OCI-LY7 (cell line): Measurements from ENCODE around the gene RPUSD3. TPM values are rescaled to one million over a fixed set of nuclear protein-coding genes. Genes with fewer than 3 reads are reported as not detected.
"Not testable (repeated sequence)": the region's sequence is repeated elsewhere in the genome, so short reads cannot be mapped to it uniquely, and the experiment has no call there.

Experiments
- BruUV-seq: library from RNA; stranded (reverse); fragments of 400-500 nt; replicated peaks from 2 replicates; lab custom pipeline; 2021; lab: Mats Ljungman, UMichigan
- CTCF ChIA-PET: fragments of 300-600 bp; sonication (Branson Sonifier 250); formaldehyde crosslinking; loops from one replicate; lab custom pipeline; 2022; ENCODE audit warnings: antibody characterized with exemption; ENCODE audit not compliant: unreplicated experiment; lab: Charles Lee
- POLR2A ChIA-PET: fragments of 300-600 bp; sonication (Branson Sonifier 250); formaldehyde crosslinking; loops from one replicate; lab custom pipeline; 2022; ENCODE audit warnings: antibody characterized with exemption; lab: Charles Lee
- DNase-seq: peaks from one replicate; pipeline ENCODE4 v3.0.0-alpha.2; 2015; ENCODE audit warnings: low spot score
- H2AFZ ChIP-seq: fragments of 200-600 bp; sonication (generic), shearing (Covaris generic); 2 replicates; pipeline ENCODE4 v1.6.1; 2014; ENCODE audit warnings: mild to moderate bottlenecking, antibody characterized with exemption, low read length, moderate library complexity
- H3K27ac ChIP-seq: fragments of 200-600 bp; sonication (generic); 2 replicates; pipeline ENCODE4 v1.5.1; 2014; ENCODE audit warnings: mixed run types, low read depth, mild to moderate bottlenecking, moderate library complexity, low read length, inconsistent platforms; ENCODE audit not compliant: poor library complexity, severe bottlenecking
- H3K36me3 ChIP-seq: fragments of 200-600 bp; sonication (generic); 2 replicates; pipeline ENCODE4 v1.6.1; 2014; ENCODE audit warnings: mild to moderate bottlenecking, antibody characterized with exemption, low read length, moderate library complexity, mixed read lengths; ENCODE audit not compliant: insufficient read depth
- H3K4me1 ChIP-seq: fragments of 200-600 bp; sonication (generic); 2 replicates; pipeline ENCODE4 v1.5.1; 2014; ENCODE audit warnings: mild to moderate bottlenecking, low read length; ENCODE audit not compliant: insufficient read depth, poor library complexity, severe bottlenecking
- H3K4me2 ChIP-seq: fragments of 200-600 bp; sonication (generic); 2 replicates; pipeline ENCODE4 v1.6.1; 2014; ENCODE audit warnings: mild to moderate bottlenecking, low read length
- H3K4me3 ChIP-seq: fragments of 200-600 bp; sonication (generic); 2 replicates; pipeline ENCODE4 v1.5.1; 2014; ENCODE audit warnings: mild to moderate bottlenecking, low read depth, low read length; ENCODE audit not compliant: poor library complexity, severe bottlenecking
- H3K79me2 ChIP-seq: fragments of 200-600 bp; sonication (generic); 2 replicates; pipeline ENCODE4 v1.6.1; 2016; ENCODE audit warnings: low read depth, mild to moderate bottlenecking, low read length, moderate library complexity, mixed read lengths; ENCODE audit not compliant: insufficient read depth
- H3K9me2 ChIP-seq: fragments of 200-600 bp; sonication (generic); 2 replicates; pipeline ENCODE4 v1.6.1; 2016; ENCODE audit warnings: mild to moderate bottlenecking, low read length, mixed read lengths; ENCODE audit not compliant: insufficient read depth
- H3K9me3 ChIP-seq: fragments of 200-600 bp; sonication (generic); 2 replicates; pipeline ENCODE4 v1.6.1; 2014; ENCODE audit warnings: mild to moderate bottlenecking, mixed run types, low read length, mixed read lengths
- H4K20me1 ChIP-seq: fragments of 200-600 bp; sonication (generic); 2 replicates; pipeline ENCODE4 v1.6.1; 2014; ENCODE audit warnings: mild to moderate bottlenecking, antibody characterized with exemption, low read length, moderate library complexity, mixed read lengths; ENCODE audit not compliant: insufficient read depth
- CTCF ChIP-seq: fragments of 200-600 bp; sonication (generic); conservative IDR thresholded peaks from 2 replicates; pipeline ENCODE4 v1.5.1; 2014; ENCODE audit warnings: mild to moderate bottlenecking, antibody characterized with exemption, low read length, moderate library complexity, mixed read lengths
- EZH2phosphoT487 ChIP-seq: fragments of 200-600 bp; sonication (generic); IDR thresholded peaks from 2 replicates; pipeline ENCODE4 v1.6.1; 2018; ENCODE audit warnings: low read depth, borderline replicate concordance, mild to moderate bottlenecking, mixed run types, antibody characterized with exemption, low read length, moderate library complexity, mixed read lengths
- intact Hi-C: fragments of 100-400 bp; cut with micrococcal nuclease; formaldehyde crosslinking; loops from one replicate; pipeline ENCODE4 v1.10.0; 2022; ENCODE audit not compliant: unreplicated experiment
- total RNA-seq, 2 experiments: library from RNA; depleted of rRNA in 1 of 2; stranded (reverse); fragments of >200 nt in 1 of 2; shearing (Covaris generic) in 1 of 2; gene quantifications; 2 replicates each; pipeline ENCODE4 v1.2.3, GENCODE V29; 2014 to 2022

RPUSD3 gene
- total RNA-seq, 2 experiments from 2014 or later = 44.2 to 59.2 TPM

GRCh38 chr3:9875448-9875847, 31.6 kb upstream of the RPUSD3 start:
- H3K9me2 ChIP-seq = no peaks in the 10 kb centered on the region
- H3K27ac ChIP-seq = no peak overlapping the region
- H3K79me2 ChIP-seq = no peaks in the 10 kb centered on the region
- no peak overlapping the region for H3K4me2 ChIP-seq
- intact Hi-C loops = no loop called here
- H3K36me3 ChIP-seq = no peaks in the 10 kb centered on the region
- no peak for DNase-seq
- ChIA-PET CTCF (no interaction called here), POLR2A (interaction anchor here (0.6 kb wide), 1 partner anchor 172 kb away, joined by 3 read pairs; no protein-coding TSS in a partner anchor)
- no TSS peak for BruUV-seq
- TF ChIP-seq CTCF = no peak
- no peak for TF ChIP-seq EZH2phosphoT487
- H3K4me3 ChIP-seq = no peak overlapping the region
- no peaks in the 10 kb centered on the region for H4K20me1 ChIP-seq
- no peak overlapping the region for H2AFZ ChIP-seq
- no peaks in the 10 kb centered on the region for H3K9me3 ChIP-seq
- no peaks in the 10 kb centered on the region for H3K4me1 ChIP-seq

- POLR2A ChIA-PET = interaction anchor here (1.8 kb wide), 1 partner anchor 12 kb away, joined by 6 read pairs; no protein-coding TSS in a partner anchor
- H2AFZ ChIP-seq, H3K27ac ChIP-seq, H3K9me3 ChIP-seq, CTCF ChIA-PET, H3K36me3 ChIP-seq, DNase-seq, H4K20me1 ChIP-seq, H3K79me2 ChIP-seq, H3K4me2 ChIP-seq, H3K4me3 ChIP-seq, BruUV-seq, H3K9me2 ChIP-seq, H3K4me1 ChIP-seq, intact Hi-C loops: not testable (repeated sequence)
These were observed 28.3 kb upstream of the RPUSD3 start for GRCh38 chr3:9872067-9872466.

GRCh38 chr3:9870978-9871377, 27.2 kb upstream of the RPUSD3 start:
- no TSS peak for BruUV-seq
- H3K79me2 ChIP-seq = no peaks in the 10 kb centered on the region
- no peaks in the 10 kb centered on the region for H3K36me3 ChIP-seq
- no peaks in the 10 kb centered on the region for H3K9me3 ChIP-seq
- no peaks in the 10 kb centered on the region for H4K20me1 ChIP-seq
- no peak for DNase-seq
- CTCF ChIA-PET = no interaction called here
- POLR2A ChIA-PET = interaction anchor here (0.7 to 1.8 kb wide), 3 partner anchors 13 to 188 kb away, joined by 3 to 6 read pairs (median 4); no protein-coding TSS in a partner anchor
- H3K4me2 ChIP-seq = no peak overlapping the region
- H3K9me2 ChIP-seq = no peaks in the 10 kb centered on the region
- TF ChIP-seq CTCF (no peak), EZH2phosphoT487 (no peak)
- H3K4me3 ChIP-seq = no peak overlapping the region
- H3K27ac ChIP-seq = no peak overlapping the region
- H2AFZ ChIP-seq = no peak overlapping the region
- H3K4me1 ChIP-seq = no peaks in the 10 kb centered on the region
- intact Hi-C loops = no loop called here
